Natural killer cell (primary cell): ENCODE results near the gene GLS2. TPM values are rescaled to one million over a fixed set of nuclear protein-coding genes. Genes with fewer than 3 reads are reported as not detected.

Experiments
- ATAC-seq, 3 donors: fragments of 150-1000 bp in 2 of 3; fragments of 200-7000 bp in 1 of 3; cut with Tn5 transposase; 1 replicate in 1 of 3; 2 replicates in 2 of 3; pipeline ENCODE4 v1.10.0; 2021; ENCODE audit warnings: mild to moderate bottlenecking in 2 of 3, moderate library complexity in 2 of 3
- DNase-seq, 2 donors: peaks; one replicate each; pipeline versions ENCODE4 v3.0.0 to v3.0.0-alpha.2; 2013 to 2021; ENCODE audit warnings: mixed read lengths in 1 of 2
- H3K27ac ChIP-seq: one replicate; pipeline ENCODE4 v1.5.1; 2013; ENCODE audit warnings: mild to moderate bottlenecking, low read length
- H3K27me3 ChIP-seq: one replicate; pipeline ENCODE4 v1.6.1; 2013; ENCODE audit warnings: low read length; ENCODE audit not compliant: control insufficient read depth, insufficient read depth
- H3K36me3 ChIP-seq: one replicate; pipeline ENCODE4 v1.6.1; 2013; ENCODE audit warnings: low read length; ENCODE audit not compliant: control insufficient read depth, insufficient read depth
- H3K4me1 ChIP-seq: one replicate; pipeline ENCODE4 v1.6.1; 2013; ENCODE audit warnings: low read length; ENCODE audit not compliant: control insufficient read depth, insufficient read depth
- H3K4me3 ChIP-seq: one replicate; pipeline ENCODE4 v1.5.1; 2013; ENCODE audit warnings: low read length
- H3K9me3 ChIP-seq: one replicate; pipeline ENCODE4 v1.6.1; 2013; ENCODE audit warnings: low read length; ENCODE audit not compliant: control insufficient read depth, insufficient read depth
- H3K27ac Mint-ChIP-seq, 2 donors: one replicate each; pipeline ENCODE4 v1.8.0; 2022; ENCODE audit warnings: mild to moderate bottlenecking in 2 of 2, mixed read lengths in 2 of 2, moderate library complexity in 1 of 2
- H3K27me3 Mint-ChIP-seq, 2 donors: one replicate each; pipeline ENCODE4 v1.8.0; 2022; ENCODE audit warnings: low read depth in 2 of 2, mixed read lengths in 2 of 2
- H3K36me3 Mint-ChIP-seq: one replicate; pipeline ENCODE4 v1.8.0; 2022; ENCODE audit warnings: mixed read lengths
- H3K4me1 Mint-ChIP-seq, 2 donors: one replicate each; pipeline ENCODE4 v1.8.0; 2022; ENCODE audit warnings: mixed read lengths in 2 of 2
- H3K4me3 Mint-ChIP-seq: one replicate; pipeline ENCODE4 v1.8.0; 2022; ENCODE audit warnings: mild to moderate bottlenecking, moderate library complexity, mixed read lengths
- H3K9me3 Mint-ChIP-seq, 2 donors: one replicate each; pipeline ENCODE4 v1.8.0; 2022; ENCODE audit warnings: mixed read lengths in 2 of 2
- WGBS: methylation state at CpG from one replicate; pipeline ENCODE4 v1.1.7; 2013; ENCODE audit warnings: missing lambda C conversion rate; ENCODE audit not compliant: insufficient coverage; 5-methylcytosine and 5-hydroxymethylcytosine counted together
- intact Hi-C: fragments of 100-400 bp; cut with micrococcal nuclease; formaldehyde crosslinking; loops from one replicate; pipeline ENCODE4 v1.14.2; 2022
- total RNA-seq, 4 donors: library from RNA; stranded (reverse); fragments of 120-200 nt in 1 of 4; gene quantifications; one replicate each; pipeline versions ENCODE4 v1.2.3 to v1.2.4, GENCODE V29; 2013 to 2022
- TF ChIP-seq, protein P1 (sequence below): fragments of 200-600 bp; IDR thresholded peaks from one replicate; pipeline ENCODE4 v1.8.0; 2022; ENCODE audit warnings: antibody characterized with exemption

Gene GLS2
- 1 to 10 TPM; 1.2 to 1.6 (median 1.6) TPM for total RNA-seq
- 2.0 TPM for total RNA-seq (2013)

DNA sequence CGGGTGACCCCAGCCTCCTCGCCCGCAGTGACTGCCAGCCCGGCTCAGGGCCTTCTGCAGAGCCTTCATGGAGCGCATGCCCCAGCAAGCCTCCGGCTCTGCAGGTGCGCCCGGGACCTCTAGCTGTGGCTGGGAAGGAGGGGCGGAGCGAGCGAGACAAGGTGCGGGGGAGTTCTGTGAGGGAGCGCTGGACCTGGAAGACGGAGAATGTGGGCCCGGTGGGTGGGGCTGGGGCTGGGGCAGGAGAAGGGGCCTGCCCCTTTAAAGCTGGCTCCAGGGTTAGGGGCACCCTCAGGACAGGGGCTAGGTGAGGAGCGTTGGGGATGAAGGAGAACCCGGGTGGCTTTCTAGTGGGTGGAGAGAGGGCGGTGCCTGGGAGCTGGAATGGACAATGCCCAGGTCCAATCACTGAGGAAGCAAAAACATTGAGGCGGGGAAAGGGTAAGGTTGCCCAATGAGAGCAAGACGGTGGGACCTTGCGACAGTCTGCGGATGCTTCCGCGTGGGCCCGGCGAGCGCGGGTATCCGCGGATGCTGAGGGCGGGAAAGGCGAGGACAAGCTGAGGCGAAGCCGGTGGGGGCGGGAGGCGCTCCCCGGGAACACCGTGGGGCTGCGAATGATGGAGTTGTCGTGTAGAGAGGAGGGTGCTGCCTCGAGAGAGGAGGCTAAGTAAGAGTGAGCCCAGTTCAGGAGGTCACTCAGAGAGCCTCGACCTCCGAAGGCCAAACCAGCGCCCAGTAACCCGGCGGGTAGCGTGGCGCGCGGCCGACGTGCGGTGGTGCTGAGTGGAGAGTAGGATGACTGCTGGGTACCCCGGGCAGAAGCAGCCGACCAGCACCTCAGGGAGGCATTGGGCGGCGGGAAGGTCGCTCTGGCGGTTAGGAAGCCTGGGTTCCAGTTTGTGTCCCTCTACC, at the start of gene GLS2:
Gene GLS2, minus strand, starts transcription at position 121 of the 915 bp plus-strand sequence. Its CDS starts 43 bp downstream, at position 78.
- ATAC-seq (peak; percentile 96 to 99 (median 98)), DNase-seq (peak; percentile 64 to 87)
- no peaks in the 10 kb centered on the region for H3K9me3 ChIP-seq
- peaks cover 22 to 26% of the 10 kb centered on the region in 2 donors for H3K27me3 Mint-ChIP-seq
- intact Hi-C loops: no loop called here
- peak within 1 kb of the TSS; percentile 61 for H3K4me3 ChIP-seq
- H3K4me1 ChIP-seq: peaks cover 18% of the 10 kb centered on the region
- no peaks in the 10 kb centered on the region for H3K9me3 Mint-ChIP-seq
- H3K4me1 Mint-ChIP-seq: peaks cover 13 to 18% of the 10 kb centered on the region in 2 donors
- H3K36me3 ChIP-seq: no peaks in the 10 kb centered on the region
- TF ChIP-seq, protein P1, sequence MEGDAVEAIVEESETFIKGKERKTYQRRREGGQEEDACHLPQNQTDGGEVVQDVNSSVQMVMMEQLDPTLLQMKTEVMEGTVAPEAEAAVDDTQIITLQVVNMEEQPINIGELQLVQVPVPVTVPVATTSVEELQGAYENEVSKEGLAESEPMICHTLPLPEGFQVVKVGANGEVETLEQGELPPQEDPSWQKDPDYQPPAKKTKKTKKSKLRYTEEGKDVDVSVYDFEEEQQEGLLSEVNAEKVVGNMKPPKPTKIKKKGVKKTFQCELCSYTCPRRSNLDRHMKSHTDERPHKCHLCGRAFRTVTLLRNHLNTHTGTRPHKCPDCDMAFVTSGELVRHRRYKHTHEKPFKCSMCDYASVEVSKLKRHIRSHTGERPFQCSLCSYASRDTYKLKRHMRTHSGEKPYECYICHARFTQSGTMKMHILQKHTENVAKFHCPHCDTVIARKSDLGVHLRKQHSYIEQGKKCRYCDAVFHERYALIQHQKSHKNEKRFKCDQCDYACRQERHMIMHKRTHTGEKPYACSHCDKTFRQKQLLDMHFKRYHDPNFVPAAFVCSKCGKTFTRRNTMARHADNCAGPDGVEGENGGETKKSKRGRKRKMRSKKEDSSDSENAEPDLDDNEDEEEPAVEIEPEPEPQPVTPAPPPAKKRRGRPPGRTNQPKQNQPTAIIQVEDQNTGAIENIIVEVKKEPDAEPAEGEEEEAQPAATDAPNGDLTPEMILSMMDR: no peak
- no peaks in the 10 kb centered on the region for H3K36me3 Mint-ChIP-seq
- peaks cover 10% of the 10 kb centered on the region for H3K27me3 ChIP-seq
- no peak within 1 kb of the TSS for H3K27ac ChIP-seq
- peak within 1 kb of the TSS in 1 of 2 donors; percentile 71 for H3K27ac Mint-ChIP-seq
- WGBS: 19% methylated on average over 59 of the region's 59 CpGs
- H3K4me3 Mint-ChIP-seq: peak within 1 kb of the TSS; percentile 95

- Histone ChIP-seq H3K4me1 (no peaks in the 10 kb centered on the region), H3K27ac (no peak overlapping the region)
- intact Hi-C loops: no loop called here
Observed at GRCh38 chr12:56537546-56537945, 49.6 kb upstream of the GLS2 start.

GRCh38 chr12:56530390-56531055, 42.6 kb upstream of the GLS2 start:
- 93% methylated on average over 7 of the region's 7 CpGs for WGBS

More at GRCh38 chr12:56537546-56537945, 49.6 kb upstream of the GLS2 start:
- no peaks in the 10 kb centered on the region for H3K27me3 Mint-ChIP-seq
- Histone ChIP-seq H3K27me3 (no peaks in the 10 kb centered on the region), H3K36me3 (no peaks in the 10 kb centered on the region), H3K9me3 (no peaks in the 10 kb centered on the region), H3K4me3 (no peak overlapping the region)
- DNase-seq (no peak), ATAC-seq (no peak)
- no peak overlapping the region for H3K4me3 Mint-ChIP-seq
- no peaks in the 10 kb centered on the region for H3K36me3 Mint-ChIP-seq
- no peaks in the 10 kb centered on the region for H3K4me1 Mint-ChIP-seq
- TF ChIP-seq, protein P1: no peak
- H3K27ac Mint-ChIP-seq: no peak overlapping the region
- H3K9me3 Mint-ChIP-seq: no peaks in the 10 kb centered on the region

More at GRCh38 chr12:56530390-56531055, 42.6 kb upstream of the GLS2 start:
- H3K9me3 Mint-ChIP-seq: no peaks in the 10 kb centered on the region
- DNase-seq: no peak
- H3K36me3 Mint-ChIP-seq: no peaks in the 10 kb centered on the region
- H3K27ac Mint-ChIP-seq: no peak overlapping the region
- Histone ChIP-seq H3K4me3 (no peak overlapping the region), H3K36me3 (no peaks in the 10 kb centered on the region), H3K9me3 (no peaks in the 10 kb centered on the region), H3K27ac (no peak overlapping the region), H3K27me3 (no peaks in the 10 kb centered on the region), H3K4me1 (no peaks in the 10 kb centered on the region)
- intact Hi-C loops: no loop called here
- peaks cover 0 to 3% of the 10 kb centered on the region in 2 donors for H3K4me1 Mint-ChIP-seq
- TF ChIP-seq, protein P1: no peak
- no peak overlapping the region for H3K4me3 Mint-ChIP-seq
- no peaks in the 10 kb centered on the region for H3K27me3 Mint-ChIP-seq
- ATAC-seq: no peak
